NT2/D1 (cell line): ENCODE measurements around the gene NLRP11.
"Not testable (repeated sequence)": the region's sequence is repeated elsewhere in the genome, so short reads cannot be mapped to it uniquely, and the experiment has no call there.

Source experiments
- SUZ12 ChIP-seq: IDR thresholded peaks from 2 replicates; pipeline ENCODE4 v1.6.1; 2011; ENCODE audit not compliant: insufficient read length, insufficient read depth; ENCODE audit errors: extremely low read depth
- YY1 ChIP-seq: IDR thresholded peaks from 2 replicates; pipeline ENCODE4 v1.6.1; 2011; ENCODE audit not compliant: insufficient read length, insufficient read depth
- ZNF274 ChIP-seq: IDR thresholded peaks from 2 replicates; pipeline ENCODE4 v1.6.1; 2011; ENCODE audit warnings: mild to moderate bottlenecking, low read depth, low read length

GRCh38 chr19:55768818-55769217 is 63.0 kb downstream of the NLRP11 start, which contains the start of gene RFPL4AL1:
- not testable (repeated sequence) for TF ChIP-seq ZNF274, SUZ12, YY1
